Heart left ventricle (tissue), 13 donors: ENCODE data around the gene TNFAIP2.

ENCODE experiments used
- CTCF ChIP-seq, 12 donors: fragments of 200-600 bp; sonication (generic) in 4 of 12; IDR thresholded peaks; one replicate each; pipeline versions ENCODE4 v1.5.0 to v1.8.0; 2018 to 2022; ENCODE audit warnings: antibody characterized with exemption in 12 of 12, mild to moderate bottlenecking in 5 of 12
- POLR2A ChIP-seq, 2 donors: fragments of 450-650 bp; IDR thresholded peaks; one replicate each; pipeline ENCODE4 v1.6.1; 2017; ENCODE audit warnings: antibody characterized with exemption in 2 of 2, mild to moderate bottlenecking in 2 of 2, moderate library complexity in 2 of 2
- donor health status: ischemic (EF 13 %, LVEDD 7.1; RV severe dilation, severe dysfunction).
- donor health status: DM: no; HTN: yes; CAD: no.
- donor health status: DM: no; HTN: no; CAD: no.
- donor health status: ischemic (EF 25% LVEDD 6.9; RV normal size, moderate dysfunction).
- donor health status: ischemic (EF 25% LVEDD 5.7; RV mildly dilated, moderate dysfunction).
- donor health status: ischemic (EF 35%, LVEDD 5.7; RV mildly dilated, moderate dysfunction).
- donor health status: nonischemic (EF 11% LVEDD 7.7; RV severe dilation, severe dysfunction).
- donor health status: DM: yes; HTN: yes; CAD: no.
- donor health status: PGD.
- donor health status: ischemic (EF 29% LVEDD 5.4; RV normal size, mild dysfunction).
- donor health status: nonischemic (EF 23%, LVEDD 6.1; RV moderate dilation, normal function).

- TF ChIP-seq CTCF (IDR thresholded peaks at IDR 0.05), result no peak
- TF ChIP-seq POLR2A (IDR thresholded peaks at IDR 0.05), result no peak
Measured at GRCh38 chr14:103146141-103146709, 23.0 kb downstream of the TNFAIP2 start.
